CD4-positive, alpha-beta T cell treated with Interleukin-12 subunit alpha and Interleukin-12 subunit beta, for 1 hour (primary cell): ENCODE data around the gene AP1S3.
"Not testable (repeated sequence)": the region's sequence is repeated elsewhere in the genome, so short reads cannot be mapped to it uniquely, and the experiment has no call there.

Source experiments
- DNase-seq: peaks from one replicate; pipeline ENCODE4 v3.0.0-alpha.2; 2020

Gene AP1S3

GRCh38 chr2:223837287-223838061, at the start of gene AP1S3:
Gene AP1S3 (minus strand): TSS chr2:223837582. CDS start chr2:223837450, 132 bp downstream.
- DNase-seq = peak; percentile 78

- DNase-seq = no peak
These were observed 49.7 kb upstream of the AP1S3 start for GRCh38 chr2:223887127-223887526.

GRCh38 chr2:223886726-223887125, 49.3 kb upstream of the AP1S3 start:
- no peak for DNase-seq

- DNase-seq = no peak
These were observed 47.0 kb upstream of the AP1S3 start for GRCh38 chr2:223884399-223884798.

GRCh38 chr2:223882715-223883114, 45.3 kb upstream of the AP1S3 start:
- no peak for DNase-seq

GRCh38 chr2:223880796-223881195, 43.4 kb upstream of the AP1S3 start:
- DNase-seq = no peak

GRCh38 chr2:223877721-223878410, 40.5 kb upstream of the AP1S3 start:
- no peak for DNase-seq

GRCh38 chr2:223873672-223874071, 36.3 kb upstream of the AP1S3 start:
- DNase-seq = no peak

- not testable (repeated sequence) for DNase-seq
These were observed 35.4 kb upstream of the AP1S3 start for GRCh38 chr2:223872772-223873171.

GRCh38 chr2:223871661-223872060, 34.3 kb upstream of the AP1S3 start:
- DNase-seq = not testable (repeated sequence)

- no peak for DNase-seq
These were observed 33.6 kb upstream of the AP1S3 start for GRCh38 chr2:223870840-223871611.

- no peak for DNase-seq
These were observed 30.6 kb upstream of the AP1S3 start for GRCh38 chr2:223868005-223868404.

- DNase-seq = peak; percentile 3
These were observed 28.6 kb upstream of the AP1S3 start for GRCh38 chr2:223865907-223866508.

GRCh38 chr2:223865124-223865523, 27.7 kb upstream of the AP1S3 start:
- DNase-seq = peak; percentile 62

- DNase-seq = no peak
These were observed 26.1 kb upstream of the AP1S3 start for GRCh38 chr2:223863491-223863890.

GRCh38 chr2:223860809-223861738, 23.7 kb upstream of the AP1S3 start:
- no peak for DNase-seq

- no peak for DNase-seq
These were observed 21.7 kb upstream of the AP1S3 start for GRCh38 chr2:223859070-223859469.

GRCh38 chr2:223856584-223856983, 19.2 kb upstream of the AP1S3 start:
- no peak for DNase-seq

- DNase-seq = no peak
These were observed 18.6 kb upstream of the AP1S3 start for GRCh38 chr2:223856021-223856420.

GRCh38 chr2:223855426-223855825, 18.0 kb upstream of the AP1S3 start:
- DNase-seq = no peak

GRCh38 chr2:223854741-223855140, 17.4 kb upstream of the AP1S3 start:
- DNase-seq = no peak

- no peak for DNase-seq
These were observed 16.0 kb upstream of the AP1S3 start for GRCh38 chr2:223853425-223853837.
